NCI-H2196 (cell line): ENCODE results near the gene ID3.

Source experiments
- DNase-seq: peaks from one replicate; lab custom pipeline; 2025; ENCODE audit not compliant: unreplicated experiment; lab: John Stamatoyannopoulos, UW

Gene ID3

GRCh38 chr1:23566304-23566703 is 7.0 kb upstream of the ID3 start:
- DNase-seq, result no peak

GRCh38 chr1:23565776-23566175 is 6.5 kb upstream of the ID3 start:
- no peak for DNase-seq

DNA sequence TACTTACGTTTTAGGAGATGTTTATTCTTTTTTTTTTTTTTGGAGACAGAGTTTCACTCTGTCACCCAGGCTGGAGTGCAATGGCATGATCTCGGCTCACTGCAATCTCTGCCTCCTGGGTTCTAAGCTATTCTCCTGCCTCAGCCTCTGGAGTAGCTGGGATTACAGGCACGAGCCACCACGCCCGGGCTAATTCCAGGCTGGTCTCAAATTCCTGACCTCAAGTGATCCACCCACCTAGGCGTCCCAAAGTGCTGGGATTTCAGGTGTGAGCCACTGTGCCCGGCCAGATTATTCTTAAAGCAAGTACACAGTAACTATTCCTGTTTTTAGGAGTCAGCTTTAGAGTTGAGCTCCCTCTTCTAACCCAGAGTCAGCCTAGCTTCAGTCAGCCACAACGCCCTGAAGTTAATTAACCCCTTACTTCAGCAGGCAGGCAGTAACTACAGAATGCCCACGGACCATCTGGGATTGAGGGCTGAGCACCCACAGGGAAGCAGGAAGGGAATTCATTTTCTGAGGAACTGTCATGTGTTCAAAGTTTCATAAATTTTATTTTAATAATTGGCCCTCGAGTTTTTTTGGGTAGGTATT is 5.3 kb upstream of the ID3 start:
- no peak for DNase-seq

- DNase-seq, result no peak
Observed at GRCh38 chr1:23563755-23564374, 4.6 kb upstream of the ID3 start.

- DNase-seq, result no peak
Observed at GRCh38 chr1:23563003-23563402, 3.7 kb upstream of the ID3 start.

DNA sequence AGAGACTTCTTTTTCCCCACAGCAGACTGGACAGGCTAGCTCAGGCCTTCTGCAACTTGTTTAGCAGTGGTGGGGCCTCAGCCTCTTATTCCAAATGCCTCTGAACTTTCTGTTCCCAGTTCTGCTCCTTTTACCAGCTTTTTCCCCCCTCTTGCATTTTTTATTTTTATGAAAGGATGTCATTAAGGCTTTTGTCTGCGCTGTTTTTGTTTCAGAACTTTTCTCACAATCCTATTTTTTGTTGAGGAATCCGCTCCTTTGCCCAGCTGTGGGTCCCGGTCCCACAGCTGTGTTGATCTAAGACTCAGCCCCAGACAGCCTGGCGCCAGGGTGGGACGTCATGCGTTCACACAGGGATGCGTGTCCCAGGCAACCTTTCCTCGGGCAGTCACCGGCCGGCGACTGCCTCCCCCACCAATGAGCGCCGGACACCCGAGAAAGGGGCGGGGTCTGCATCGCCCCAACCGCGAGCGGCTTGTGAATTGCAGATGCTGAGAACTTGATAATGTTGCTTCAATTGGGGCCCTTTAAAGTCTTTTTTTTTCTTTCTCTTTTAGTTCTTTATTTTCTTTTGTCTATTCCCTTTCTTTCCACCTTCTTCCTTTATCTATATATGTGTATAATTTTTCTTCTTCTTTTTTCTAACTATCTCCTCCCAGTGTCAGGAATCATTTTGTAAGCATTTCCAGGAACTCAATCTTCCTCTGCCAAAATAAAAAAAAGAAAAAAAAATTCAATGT is 3.0 kb upstream of the ID3 start:
- peak; percentile 98 for DNase-seq

GRCh38 chr1:23561813-23562100 is 2.5 kb upstream of the ID3 start:
- no peak for DNase-seq

- DNase-seq, result no peak
Observed at GRCh38 chr1:23561076-23561812, 1.9 kb upstream of the ID3 start.

DNA sequence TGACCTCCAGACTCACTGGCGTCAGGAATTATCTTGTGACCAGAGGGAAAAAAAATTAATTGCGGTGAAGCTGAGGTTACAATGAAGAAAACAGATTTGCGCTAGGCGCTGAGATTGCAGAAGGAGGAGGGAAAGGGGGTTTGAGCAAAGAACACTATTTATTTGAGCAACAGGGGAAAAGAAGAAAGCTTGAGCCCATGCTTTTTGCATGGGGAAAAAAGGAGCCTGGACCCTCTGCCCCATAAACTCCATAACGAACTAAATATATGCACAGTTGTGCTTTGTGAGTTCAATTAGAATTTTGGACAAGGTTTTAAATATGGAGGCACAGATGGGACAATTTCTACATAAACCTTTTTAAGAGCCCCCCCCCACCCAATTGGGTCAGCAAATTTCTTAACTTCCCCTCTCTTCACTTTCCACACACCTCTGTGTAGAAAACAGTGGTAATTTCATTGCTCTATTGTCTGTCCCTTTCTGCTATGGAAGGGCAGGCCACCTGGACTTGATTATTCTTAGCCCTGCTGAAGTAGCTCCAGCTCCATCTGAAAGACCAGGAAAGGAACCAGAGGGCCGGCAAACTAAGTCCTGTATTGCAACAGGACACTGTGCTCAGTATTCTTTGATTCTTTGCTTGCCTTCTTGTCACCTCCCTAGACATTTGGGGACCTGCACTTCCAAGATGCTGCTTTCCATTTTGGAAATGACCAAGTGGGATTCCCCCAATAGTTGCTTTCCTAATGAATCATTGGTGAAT is 862 bp upstream of the ID3 start:
- peak; percentile 68 for DNase-seq

DNA sequence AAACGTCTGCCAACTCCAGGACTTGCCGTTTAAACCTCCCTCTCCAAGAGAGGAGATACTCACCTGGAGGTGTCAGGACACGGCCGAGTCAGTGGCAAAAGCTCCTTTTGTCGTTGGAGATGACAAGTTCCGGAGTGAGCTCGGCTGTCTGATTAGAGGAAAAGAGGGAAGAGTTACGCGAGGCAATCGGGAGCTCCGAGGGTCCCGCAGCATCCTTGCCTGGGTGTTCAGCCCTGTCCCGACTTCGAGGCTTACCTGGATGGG is 497 bp downstream of the ID3 start:
- DNase-seq, result no peak

DNA sequence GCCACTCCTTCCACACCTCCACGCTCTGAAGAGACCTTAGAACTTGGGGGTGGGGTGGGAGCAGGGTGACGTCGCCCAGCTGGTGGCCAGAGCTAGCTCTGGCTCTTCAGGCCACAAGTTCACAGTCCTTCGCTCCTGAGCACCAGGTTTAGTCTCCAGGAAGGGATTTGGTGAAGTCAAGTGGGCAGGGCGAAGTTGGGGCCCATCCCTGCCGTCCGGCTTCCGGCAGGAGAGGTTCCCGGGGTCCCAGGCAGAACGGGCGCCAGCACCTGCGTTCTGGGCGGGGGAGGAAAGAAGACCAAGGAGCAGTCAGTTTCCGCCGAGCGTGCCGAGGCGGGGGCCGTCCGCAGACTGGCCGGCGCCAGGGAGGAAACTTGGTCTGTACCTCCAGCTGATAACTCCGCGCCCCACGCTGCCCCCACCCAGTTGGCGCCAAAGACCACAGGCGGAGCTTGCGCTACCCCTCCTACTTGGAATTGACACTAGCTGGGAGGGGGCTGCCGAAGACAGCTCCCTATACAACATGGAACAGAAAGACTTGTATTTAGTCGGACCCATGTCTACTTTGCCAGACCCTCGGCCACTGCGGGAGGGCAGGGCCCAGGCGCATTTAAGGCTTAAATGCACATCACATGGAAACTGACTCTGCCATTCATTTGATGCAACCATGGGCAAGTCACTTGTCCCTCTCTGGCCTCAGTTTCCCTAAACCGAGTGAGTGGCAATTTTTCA is 995 bp downstream of the ID3 start:
- peak; percentile 60 for DNase-seq

- no peak for DNase-seq
Observed at GRCh38 chr1:23557471-23558124, 1.7 kb downstream of the ID3 start.

GRCh38 chr1:23556635-23557470 is 2.4 kb downstream of the ID3 start:
- peak; percentile 71 for DNase-seq

- peak; percentile 58 for DNase-seq
Observed at GRCh38 chr1:23555986-23556634, 3.2 kb downstream of the ID3 start.

- DNase-seq, result peak; percentile 55
Observed at GRCh38 chr1:23555270-23555985, 3.9 kb downstream of the ID3 start.

GRCh38 chr1:23554481-23555269 is 4.6 kb downstream of the ID3 start:
- peak; percentile 95 for DNase-seq

DNA sequence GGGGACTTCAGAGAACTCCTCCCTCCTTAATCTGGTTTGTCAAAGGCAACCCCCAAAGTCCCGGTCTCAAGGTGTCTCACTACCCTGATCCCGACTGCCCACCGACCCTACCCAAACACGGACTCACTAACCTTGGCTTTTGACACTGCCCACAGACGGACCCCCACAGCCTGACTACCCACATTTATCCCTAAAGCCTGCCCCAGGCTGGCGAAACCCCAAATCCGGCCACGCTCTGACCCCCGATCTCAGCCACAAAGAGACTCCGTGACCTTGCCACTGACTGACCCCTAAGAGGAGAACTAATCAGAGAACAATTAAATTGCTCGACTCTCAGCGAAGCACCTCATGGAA is 5.2 kb downstream of the ID3 start:
- no peak for DNase-seq
